ENCODE results near the gene CPT2. TPM values are rescaled to one million over a fixed set of nuclear protein-coding genes. Genes with fewer than 3 reads are reported as not detected.

CPT2 gene
- total RNA-seq, 4 donors from 2014 or later, result 16.0 to 36.2 (median 23.1) TPM

DNA sequence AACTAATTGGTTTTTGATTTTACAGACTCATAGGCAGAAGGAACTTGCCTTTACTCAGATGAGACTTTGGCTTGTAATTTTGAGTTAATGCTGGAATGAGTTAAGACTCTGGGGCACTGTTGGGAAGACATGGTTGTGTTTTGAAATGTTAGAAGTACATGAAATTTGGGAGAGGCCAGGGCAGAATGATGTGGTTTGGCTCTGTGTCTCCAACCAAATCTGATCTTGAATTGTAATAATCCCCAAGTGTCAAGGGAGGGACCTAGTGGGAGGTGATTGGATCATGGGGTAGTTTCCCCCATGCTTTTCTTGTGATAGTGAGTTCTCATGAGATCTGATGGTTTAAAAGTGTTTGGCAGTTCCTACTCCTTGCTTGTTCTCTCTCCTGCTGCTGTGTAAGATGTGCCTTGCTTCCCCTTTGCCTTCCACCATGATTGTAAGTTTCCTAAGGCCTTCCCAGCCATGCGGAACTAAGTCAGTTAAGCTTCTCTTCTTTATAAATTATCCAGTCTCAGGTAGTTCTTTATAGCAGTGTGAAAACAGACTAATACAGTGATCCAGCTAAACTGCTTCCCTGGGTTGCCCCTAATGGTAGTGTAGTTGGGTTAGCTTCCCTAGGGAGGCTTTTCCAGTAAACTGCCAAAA, 10.2 kb downstream of the CPT2 start:
- TF ChIP-seq, protein P1, sequence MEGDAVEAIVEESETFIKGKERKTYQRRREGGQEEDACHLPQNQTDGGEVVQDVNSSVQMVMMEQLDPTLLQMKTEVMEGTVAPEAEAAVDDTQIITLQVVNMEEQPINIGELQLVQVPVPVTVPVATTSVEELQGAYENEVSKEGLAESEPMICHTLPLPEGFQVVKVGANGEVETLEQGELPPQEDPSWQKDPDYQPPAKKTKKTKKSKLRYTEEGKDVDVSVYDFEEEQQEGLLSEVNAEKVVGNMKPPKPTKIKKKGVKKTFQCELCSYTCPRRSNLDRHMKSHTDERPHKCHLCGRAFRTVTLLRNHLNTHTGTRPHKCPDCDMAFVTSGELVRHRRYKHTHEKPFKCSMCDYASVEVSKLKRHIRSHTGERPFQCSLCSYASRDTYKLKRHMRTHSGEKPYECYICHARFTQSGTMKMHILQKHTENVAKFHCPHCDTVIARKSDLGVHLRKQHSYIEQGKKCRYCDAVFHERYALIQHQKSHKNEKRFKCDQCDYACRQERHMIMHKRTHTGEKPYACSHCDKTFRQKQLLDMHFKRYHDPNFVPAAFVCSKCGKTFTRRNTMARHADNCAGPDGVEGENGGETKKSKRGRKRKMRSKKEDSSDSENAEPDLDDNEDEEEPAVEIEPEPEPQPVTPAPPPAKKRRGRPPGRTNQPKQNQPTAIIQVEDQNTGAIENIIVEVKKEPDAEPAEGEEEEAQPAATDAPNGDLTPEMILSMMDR (IDR thresholded peaks at IDR 0.05; ENCODE audit: low read depth), result no peak

DNA sequence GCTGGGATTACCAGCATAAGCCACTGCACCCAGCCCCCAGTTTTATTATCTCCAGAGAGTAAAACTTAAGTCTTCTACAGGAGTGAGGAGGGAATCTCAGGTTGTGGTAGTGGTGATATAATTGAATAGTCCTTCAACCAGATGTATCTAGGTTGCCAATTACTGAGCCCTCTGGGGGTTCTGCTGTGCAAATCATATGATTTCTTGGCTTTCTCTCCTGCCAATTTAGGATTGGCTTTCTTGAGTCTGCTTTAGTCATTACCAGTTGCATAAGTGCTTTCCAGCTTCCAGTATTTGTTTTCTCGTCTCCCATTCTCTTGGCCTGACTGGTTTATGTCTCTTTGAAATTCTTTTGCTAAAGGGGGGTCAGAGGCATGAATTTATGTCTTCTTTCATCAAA, 11.1 kb downstream of the CPT2 start:
- TF ChIP-seq, protein P1 (IDR thresholded peaks at IDR 0.05; ENCODE audit: low read depth), result no peak

GRCh38 chr1:53210352-53210751, 13.7 kb downstream of the CPT2 start:
- TF ChIP-seq, protein P1 (IDR thresholded peaks at IDR 0.05; ENCODE audit: low read depth), result no peak

DNA sequence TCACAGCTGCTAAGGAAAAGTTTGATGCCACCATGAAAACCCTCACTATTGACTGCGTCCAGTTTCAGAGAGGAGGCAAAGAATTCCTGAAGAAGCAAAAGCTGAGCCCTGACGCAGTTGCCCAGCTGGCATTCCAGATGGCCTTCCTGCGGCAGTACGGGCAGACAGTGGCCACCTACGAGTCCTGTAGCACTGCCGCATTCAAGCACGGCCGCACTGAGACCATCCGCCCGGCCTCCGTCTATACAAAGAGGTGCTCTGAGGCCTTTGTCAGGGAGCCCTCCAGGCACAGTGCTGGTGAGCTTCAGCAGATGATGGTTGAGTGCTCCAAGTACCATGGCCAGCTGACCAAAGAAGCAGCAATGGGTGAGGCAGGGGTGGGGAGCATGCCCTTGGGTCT, 14.3 kb downstream of the CPT2 start:
- TF ChIP-seq, protein P1 (IDR thresholded peaks at IDR 0.05; ENCODE audit: low read depth), result no peak

GRCh38 chr1:53214376-53214940, 17.8 kb downstream of the CPT2 start:
- TF ChIP-seq, protein P1 (IDR thresholded peaks at IDR 0.05; ENCODE audit: low read depth), result no peak

- TF ChIP-seq, protein P1 (IDR thresholded peaks at IDR 0.05; ENCODE audit: low read depth), result no peak
Measured at GRCh38 chr1:53218201-53218600, 21.6 kb downstream of the CPT2 start.

GRCh38 chr1:53219711-53220110, 23.1 kb downstream of the CPT2 start:
- TF ChIP-seq, protein P1 (IDR thresholded peaks at IDR 0.05; ENCODE audit: low read depth), result no peak
